OCI-LY7 (cell line): ENCODE measurements around the gene STX8.

ENCODE experiments used
- CTCF ChIP-seq: fragments of 200-600 bp; sonication (generic); conservative IDR thresholded peaks from 2 replicates; pipeline ENCODE4 v1.5.1; 2014; ENCODE audit warnings: mild to moderate bottlenecking, antibody characterized with exemption, low read length, moderate library complexity, mixed read lengths
- EZH2phosphoT487 ChIP-seq: fragments of 200-600 bp; sonication (generic); IDR thresholded peaks from 2 replicates; pipeline ENCODE4 v1.6.1; 2018; ENCODE audit warnings: low read depth, borderline replicate concordance, mild to moderate bottlenecking, mixed run types, antibody characterized with exemption, low read length, moderate library complexity, mixed read lengths

DNA sequence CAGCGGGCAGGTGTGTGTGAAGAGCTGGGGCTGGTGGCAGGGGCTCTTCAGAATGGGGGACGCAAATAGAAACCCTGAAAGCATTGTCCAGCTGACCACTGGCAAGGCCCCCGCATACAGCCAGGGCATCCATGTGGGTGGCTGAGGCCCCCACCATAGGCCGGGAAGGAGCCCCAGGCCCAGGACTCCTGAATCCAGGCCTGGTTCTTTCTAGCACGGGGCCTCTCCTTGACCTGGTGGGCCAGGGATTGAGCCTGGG, 353.8 kb downstream of the STX8 start:
- TF ChIP-seq CTCF: no peak
- no peak for TF ChIP-seq EZH2phosphoT487
